Activated CD4-positive, alpha-beta T cell treated with anti-CD3 and anti-CD28 coated beads, Interleukin-2, amount 50 U/mL, for 1 hour (primary cell): ENCODE results near the gene GMPR2.
"Not testable (repeated sequence)": the region's sequence is repeated elsewhere in the genome, so short reads cannot be mapped to it uniquely, and the experiment has no call there.

Source experiments
- DNase-seq: peaks from one replicate; pipeline ENCODE4 v3.0.0-alpha.2; 2020

GMPR2 gene

DNA sequence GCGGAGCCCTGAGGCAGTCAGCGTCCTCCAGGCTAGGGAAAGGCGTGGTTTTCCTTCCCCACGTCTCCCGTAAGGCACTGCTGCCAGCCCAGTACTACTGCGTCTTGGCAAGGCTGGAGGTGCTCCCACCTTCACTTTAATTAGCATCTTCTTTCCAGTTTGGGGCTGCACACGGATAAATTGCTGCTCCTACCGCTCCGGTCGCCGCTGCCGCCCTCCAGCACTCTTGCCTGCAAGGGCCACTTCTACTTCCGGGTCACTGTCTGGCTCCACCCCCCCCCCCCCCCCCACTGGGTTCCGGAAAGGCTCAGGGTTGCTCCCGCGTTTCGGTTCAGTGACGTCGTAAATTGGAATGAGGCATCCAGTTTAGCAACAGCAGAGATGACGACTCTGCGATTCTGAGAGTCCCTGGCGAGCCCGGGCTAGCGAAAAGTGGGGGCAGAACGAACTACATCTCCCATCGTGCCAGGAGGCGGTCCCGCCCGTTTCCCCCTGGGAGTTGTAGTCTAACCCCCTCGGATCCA is 546 bp upstream of the GMPR2 start, which contains the start of gene NEDD8:
NEDD8 (minus strand) TSS at position 247 of the 524 bp plus-strand sequence; CDS start at position 147, 100 bp downstream.
- peak; percentile 84 for DNase-seq

DNA sequence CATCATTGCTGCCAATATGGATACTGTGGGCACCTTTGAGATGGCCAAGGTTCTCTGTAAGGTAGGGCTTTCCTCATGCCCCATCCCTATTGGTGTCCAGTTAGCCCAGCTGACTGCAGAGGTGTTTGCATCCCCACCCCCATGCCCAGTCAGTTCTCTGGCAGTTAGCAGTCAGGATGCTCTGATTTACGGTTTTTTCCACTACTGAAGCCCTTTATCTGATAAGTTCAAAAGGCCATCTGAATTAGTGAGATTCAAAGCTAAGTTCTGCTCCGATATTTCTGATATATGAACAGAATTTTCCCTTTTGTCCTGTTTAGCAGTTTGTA is 773 bp downstream of the GMPR2 start:
- no peak for DNase-seq

DNA sequence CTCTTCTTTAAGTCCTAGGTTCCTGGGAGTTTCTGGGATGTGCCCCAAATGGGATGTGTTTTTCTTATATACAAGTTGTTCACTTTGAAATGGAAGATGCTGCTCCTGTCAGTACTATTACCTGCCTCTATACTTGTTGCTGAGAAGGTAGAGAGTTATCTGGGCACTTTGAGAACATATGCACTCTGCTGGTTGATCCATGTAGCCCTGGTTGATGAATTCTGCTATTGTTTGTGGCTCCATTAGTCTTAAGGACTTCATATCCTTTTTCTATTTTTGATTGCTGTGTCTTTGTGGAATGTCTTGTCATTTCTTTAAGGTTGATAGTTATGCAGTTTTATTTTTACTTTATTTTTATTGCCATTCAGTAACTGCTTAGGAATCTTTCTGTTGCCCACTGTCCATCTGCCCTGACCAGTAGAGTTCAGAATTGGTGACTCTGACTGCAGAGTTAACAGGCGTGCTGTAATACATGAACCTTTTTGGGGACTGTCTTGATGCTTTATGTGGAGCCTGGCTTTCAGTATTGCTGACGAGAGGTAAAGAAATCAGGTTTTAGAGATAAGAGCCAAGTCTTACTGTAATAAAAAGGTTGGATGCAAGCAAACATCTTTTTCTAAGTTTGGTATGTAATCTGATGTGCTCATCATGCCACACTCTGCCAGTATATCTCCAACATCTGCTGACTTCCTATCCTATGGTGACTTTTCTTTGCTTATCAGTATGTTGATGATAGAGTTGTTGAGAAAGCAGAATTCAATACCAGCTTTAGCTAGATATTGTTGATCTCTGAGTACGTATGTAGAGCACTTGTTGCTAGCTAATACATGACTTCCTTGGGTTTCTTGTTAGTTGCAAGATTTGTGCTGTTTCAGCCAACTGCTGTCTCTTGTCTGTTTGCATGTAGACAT is 1.6 kb downstream of the GMPR2 start:
- no peak for DNase-seq

DNA sequence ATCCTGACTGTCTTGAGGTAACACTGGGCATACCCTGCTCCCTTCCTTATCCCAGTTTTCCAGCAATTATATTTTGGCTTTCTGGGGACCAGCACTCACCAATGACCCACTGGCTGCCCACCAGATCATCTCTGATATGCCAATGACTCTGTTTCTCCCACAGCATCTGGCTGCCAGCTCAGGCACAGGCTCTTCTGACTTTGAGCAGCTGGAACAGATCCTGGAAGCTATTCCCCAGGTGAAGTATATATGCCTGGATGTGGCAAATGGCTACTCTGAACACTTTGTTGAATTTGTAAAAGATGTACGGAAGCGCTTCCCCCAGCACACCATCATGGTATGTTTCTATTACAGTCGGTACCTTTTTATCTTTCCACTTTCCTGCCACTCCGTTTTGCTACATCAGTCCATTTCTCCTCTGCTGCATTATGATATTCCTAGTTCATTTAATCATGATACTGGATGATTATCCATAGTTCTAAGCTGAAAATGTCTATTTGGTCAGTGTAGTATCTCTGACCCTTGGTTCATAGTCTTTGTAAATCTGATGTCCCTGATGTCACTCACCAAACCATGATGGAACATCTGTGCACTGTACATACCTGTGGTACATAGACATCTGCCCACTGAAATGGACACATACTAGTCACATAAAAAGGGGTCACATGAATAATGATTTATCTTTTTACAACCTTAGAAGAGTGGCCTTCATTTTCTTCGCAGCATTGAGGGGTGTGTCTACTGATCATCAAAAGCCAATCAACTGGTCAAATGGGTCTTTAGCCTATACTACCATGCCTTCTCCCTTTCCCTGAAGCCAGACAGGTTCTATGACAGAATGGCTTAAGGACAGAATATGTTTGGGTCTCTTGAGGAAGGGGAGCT is 3.3 kb downstream of the GMPR2 start:
- no peak for DNase-seq

DNA sequence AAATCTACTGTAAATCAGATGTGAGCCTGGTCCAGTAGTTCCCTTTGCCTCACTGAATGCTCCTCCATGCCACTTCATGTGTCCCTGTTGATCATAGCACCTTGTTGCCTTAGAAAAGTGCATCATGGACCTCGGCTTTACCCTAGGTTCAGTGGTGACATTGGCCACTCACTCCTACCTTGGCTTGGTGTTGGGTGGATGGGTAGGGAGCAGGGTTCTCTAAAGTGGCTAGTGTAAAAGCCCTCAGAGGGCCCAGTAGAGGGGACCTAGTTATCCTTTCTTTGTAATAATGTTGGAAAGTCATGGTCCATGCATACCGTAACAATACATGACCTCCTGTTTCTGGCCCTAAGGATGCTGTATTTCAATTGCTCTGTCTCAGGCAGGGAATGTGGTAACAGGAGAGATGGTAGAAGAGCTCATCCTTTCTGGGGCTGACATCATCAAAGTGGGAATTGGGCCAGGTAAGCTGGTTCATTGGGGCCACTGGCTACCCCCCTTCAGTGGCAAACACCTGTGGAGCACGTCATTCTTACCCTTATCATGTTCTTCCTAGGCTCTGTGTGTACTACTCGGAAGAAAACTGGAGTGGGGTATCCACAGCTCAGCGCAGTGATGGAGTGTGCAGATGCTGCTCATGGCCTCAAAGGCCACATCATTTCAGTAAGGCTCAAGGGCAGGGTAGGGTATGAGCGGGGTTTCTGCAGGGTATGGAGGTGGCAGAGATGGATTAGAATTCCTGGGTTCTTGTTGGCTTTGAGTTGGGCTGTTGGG is 4.1 kb downstream of the GMPR2 start:
- DNase-seq: no peak

DNA sequence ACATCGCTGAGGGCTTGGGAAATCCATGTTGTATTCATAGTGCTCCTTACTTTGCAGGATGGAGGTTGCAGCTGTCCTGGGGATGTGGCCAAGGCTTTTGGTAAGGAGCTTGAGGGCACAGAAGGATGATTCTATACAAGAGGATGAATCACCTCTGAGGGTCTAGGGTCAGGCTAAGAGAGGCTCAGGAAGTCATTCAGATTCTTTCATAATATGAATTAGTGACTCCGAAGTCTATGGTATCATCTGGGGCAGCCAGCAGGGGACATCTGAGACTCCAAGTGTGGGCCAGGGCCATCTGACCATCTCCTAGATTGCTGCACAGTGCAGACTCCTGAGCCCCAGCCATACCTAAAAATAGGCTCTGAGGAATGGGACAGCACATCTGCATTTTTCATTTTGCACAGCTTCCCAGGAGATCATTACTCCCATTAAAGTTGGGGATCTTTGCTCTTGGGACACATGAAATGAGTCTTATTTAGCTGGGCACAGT is 4.8 kb downstream of the GMPR2 start:
- DNase-seq: no peak

- no peak for DNase-seq
Measured at GRCh38 chr14:24238123-24238522, 5.4 kb downstream of the GMPR2 start.

DNA sequence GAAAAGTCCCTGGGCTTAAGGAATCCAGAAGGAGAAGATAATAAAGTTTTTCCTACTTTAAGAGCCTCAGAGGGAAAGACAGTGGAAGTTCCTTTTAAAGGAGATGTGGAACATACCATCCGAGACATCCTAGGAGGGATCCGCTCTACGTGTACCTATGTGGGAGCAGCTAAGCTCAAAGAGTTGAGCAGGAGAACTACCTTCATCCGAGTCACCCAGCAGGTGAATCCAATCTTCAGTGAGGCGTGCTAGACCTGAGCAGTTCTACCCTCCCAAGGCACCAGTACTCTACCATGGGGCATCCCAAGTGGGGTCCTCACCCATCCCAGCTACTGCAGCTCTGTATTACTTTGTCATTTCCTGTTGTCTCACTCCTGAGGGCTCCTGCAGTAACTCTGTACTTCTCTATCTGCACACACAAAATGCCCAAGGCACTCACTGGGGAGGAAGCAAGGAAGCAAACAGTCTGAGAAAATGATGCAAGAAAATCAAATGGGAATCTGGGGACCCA is 5.9 kb downstream of the GMPR2 start:
- DNase-seq: no peak

GRCh38 chr14:24240110-24240918 is 7.6 kb downstream of the GMPR2 start:
- DNase-seq: no peak

DNA sequence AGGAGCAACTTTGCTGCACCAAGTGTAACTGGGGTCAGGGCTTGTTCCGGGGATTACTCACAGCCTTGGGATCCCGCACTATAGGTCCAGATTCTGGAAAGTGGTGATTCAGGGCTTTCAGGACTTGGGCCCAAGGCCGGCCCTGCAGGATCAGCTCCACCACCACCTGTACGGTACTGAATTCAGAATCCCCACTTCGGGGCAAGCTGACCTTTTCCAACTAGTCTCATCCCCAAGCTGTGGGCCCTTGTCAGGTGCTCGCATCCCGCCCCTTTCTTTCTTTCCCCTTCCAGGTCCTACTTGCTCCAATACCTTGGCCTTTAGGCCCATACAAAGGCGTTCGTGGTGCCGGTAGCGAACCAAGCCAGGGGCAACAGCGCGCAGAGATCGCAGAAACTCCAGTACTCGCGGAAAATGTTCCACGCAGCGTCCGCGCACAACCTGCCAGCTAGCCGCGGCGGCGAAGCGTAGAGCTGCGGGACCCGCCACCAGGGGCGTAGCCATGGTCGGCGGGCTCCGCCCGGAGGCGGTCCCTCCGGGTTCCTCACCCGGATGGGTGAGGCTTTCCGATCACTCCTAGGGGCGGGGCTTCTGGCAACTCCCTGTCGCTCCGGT is 9.2 kb downstream of the GMPR2 start:
- peak; percentile 94 for DNase-seq

- no peak for DNase-seq
Measured at GRCh38 chr14:24243336-24243836, 10.7 kb downstream of the GMPR2 start.

- DNase-seq: not testable (repeated sequence)
Measured at GRCh38 chr14:24245350-24245749, 12.6 kb downstream of the GMPR2 start.

GRCh38 chr14:24246765-24247212 is 14.1 kb downstream of the GMPR2 start:
- peak; percentile 6 for DNase-seq

- no peak for DNase-seq
Measured at GRCh38 chr14:24247422-24247821, 14.7 kb downstream of the GMPR2 start.

- DNase-seq: no peak
Measured at GRCh38 chr14:24249230-24250021, 16.7 kb downstream of the GMPR2 start.

DNA sequence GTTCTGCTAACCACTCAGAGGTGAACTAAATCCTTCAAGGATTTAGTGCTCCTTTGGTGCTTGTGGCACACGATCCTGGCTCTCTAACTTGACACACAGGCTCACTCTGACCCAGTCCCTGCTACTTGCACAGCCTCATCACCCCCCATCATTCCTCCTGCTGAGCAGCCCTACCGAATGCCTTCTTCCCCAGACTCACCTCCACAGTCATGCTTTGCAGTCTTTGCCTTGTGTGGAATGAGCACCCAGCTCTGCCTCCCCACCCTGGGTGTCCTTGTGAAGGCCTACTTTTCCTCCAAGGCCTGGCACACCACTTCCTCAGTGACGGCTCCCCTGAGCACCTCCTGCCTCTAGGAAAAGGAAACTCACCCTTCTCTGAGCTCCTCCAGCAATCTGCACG is 17.6 kb downstream of the GMPR2 start:
- no peak for DNase-seq

GRCh38 chr14:24251880-24252288 is 19.2 kb downstream of the GMPR2 start:
- no peak for DNase-seq

GRCh38 chr14:24252289-24253124 is 19.8 kb downstream of the GMPR2 start:
- no peak for DNase-seq

- DNase-seq: no peak
Measured at GRCh38 chr14:24253936-24254335, 21.2 kb downstream of the GMPR2 start.
